ENCODE data around the gene ATP8B4. TPM values are rescaled to one million over a fixed set of nuclear protein-coding genes. Genes with fewer than 3 reads are reported as not detected.
"Not testable (repeated sequence)": the region's sequence is repeated elsewhere in the genome, so short reads cannot be mapped to it uniquely, and the experiment has no call there.

Gene ATP8B4
- total and polyA plus RNA-seq, 2 donors (not counting 1 experiment from before 2014, with no cell fraction given) = 3.5 to 19.5 TPM

- Histone ChIP-seq H4K20me1 (ENCODE audit: control insufficient read depth, extremely low read depth, insufficient read depth, low read length) (no peaks in the 10 kb centered on the region), H3K4me2 (ENCODE audit: extremely low read depth, insufficient read depth, low read length) (no peak overlapping the region), H3K27me3 (ENCODE audit: control insufficient read depth, insufficient read depth, low read length) (no peaks in the 10 kb centered on the region), H3K9ac (ENCODE audit: insufficient read depth, low read length) (no peak overlapping the region), H3K27ac (ENCODE audit: insufficient read depth, low read length) (no peak overlapping the region), H3K79me2 (ENCODE audit: control insufficient read depth, insufficient read depth, low read length) (no peaks in the 10 kb centered on the region), H3K4me1 (ENCODE audit: control insufficient read depth, extremely low read depth, insufficient read depth, low read length) (no peaks in the 10 kb centered on the region), H3K36me3 (ENCODE audit: control insufficient read depth, insufficient read depth, low read length) (no peaks in the 10 kb centered on the region), H2AFZ (ENCODE audit: low read length) (no peak overlapping the region), H3K9me3 (ENCODE audit: control insufficient read depth, insufficient read depth, low read depth, low read length) (no peaks in the 10 kb centered on the region), H3K4me3 (replicated peaks in 1 of 4; ENCODE audit: control extremely low read depth in 1 of 4, insufficient read depth in 1 of 4, low read depth in 3 of 4, low read length in 4 of 4) (no peak overlapping the region)
- no peak for DNase-seq (ENCODE audit: low read depth in 2 of 2)
- no peak for TF ChIP-seq EZH2 (IDR thresholded peaks at IDR 0.05; ENCODE audit: low read length, missing control alignments)
- no peak for TF ChIP-seq CTCF (conservative IDR thresholded peaks at IDR 0.05 in 1 of 2, IDR thresholded peaks at IDR 0.05 in 1 of 2; ENCODE audit: low read depth in 1 of 2, low read length in 2 of 2)
Measured at GRCh38 chr15:50100486-50100885, 18.5 kb downstream of the ATP8B4 start.

- no peaks in the 10 kb centered on the region for H3K79me2 ChIP-seq (ENCODE audit: control insufficient read depth, insufficient read depth, low read length)
- DNase-seq (ENCODE audit: low read depth in 2 of 2) = no peak
- H4K20me1 ChIP-seq (ENCODE audit: control insufficient read depth, extremely low read depth, insufficient read depth, low read length) = no peaks in the 10 kb centered on the region
- TF ChIP-seq CTCF (conservative IDR thresholded peaks at IDR 0.05 in 1 of 2, IDR thresholded peaks at IDR 0.05 in 1 of 2; ENCODE audit: low read depth in 1 of 2, low read length in 2 of 2) (no peak), EZH2 (IDR thresholded peaks at IDR 0.05; ENCODE audit: low read length, missing control alignments) (no peak)
- no peak overlapping the region for H3K4me2 ChIP-seq (ENCODE audit: extremely low read depth, insufficient read depth, low read length)
- no peaks in the 10 kb centered on the region for H3K27me3 ChIP-seq (ENCODE audit: control insufficient read depth, insufficient read depth, low read length)
- H2AFZ ChIP-seq (ENCODE audit: low read length) = no peak overlapping the region
- no peak overlapping the region for H3K9ac ChIP-seq (ENCODE audit: insufficient read depth, low read length)
- no peaks in the 10 kb centered on the region for H3K36me3 ChIP-seq (ENCODE audit: control insufficient read depth, insufficient read depth, low read length)
- no peak overlapping the region for H3K4me3 ChIP-seq (replicated peaks in 1 of 4; ENCODE audit: control extremely low read depth in 1 of 4, insufficient read depth in 1 of 4, low read depth in 3 of 4, low read length in 4 of 4)
- H3K9me3 ChIP-seq (ENCODE audit: control insufficient read depth, insufficient read depth, low read depth, low read length) = no peaks in the 10 kb centered on the region
- H3K4me1 ChIP-seq (ENCODE audit: control insufficient read depth, extremely low read depth, insufficient read depth, low read length) = no peaks in the 10 kb centered on the region
- H3K27ac ChIP-seq (ENCODE audit: insufficient read depth, low read length) = no peak overlapping the region
Measured at GRCh38 chr15:50098545-50098944, 20.5 kb downstream of the ATP8B4 start.

GRCh38 chr15:50095938-50096821, 22.9 kb downstream of the ATP8B4 start:
- H3K27me3 ChIP-seq (ENCODE audit: control insufficient read depth, insufficient read depth, low read length) = no peaks in the 10 kb centered on the region
- H3K36me3 ChIP-seq (ENCODE audit: control insufficient read depth, insufficient read depth, low read length) = no peaks in the 10 kb centered on the region
- H4K20me1 ChIP-seq (ENCODE audit: control insufficient read depth, extremely low read depth, insufficient read depth, low read length) = no peaks in the 10 kb centered on the region
- no peaks in the 10 kb centered on the region for H3K9me3 ChIP-seq (ENCODE audit: control insufficient read depth, insufficient read depth, low read depth, low read length)
- H3K4me1 ChIP-seq (ENCODE audit: control insufficient read depth, extremely low read depth, insufficient read depth, low read length) = no peaks in the 10 kb centered on the region
- DNase-seq (ENCODE audit: low read depth in 2 of 2) = no peak
- no peak overlapping the region for H2AFZ ChIP-seq (ENCODE audit: low read length)
- TF ChIP-seq EZH2 (IDR thresholded peaks at IDR 0.05; ENCODE audit: low read length, missing control alignments) (no peak), CTCF (conservative IDR thresholded peaks at IDR 0.05 in 1 of 2, IDR thresholded peaks at IDR 0.05 in 1 of 2; ENCODE audit: low read depth in 1 of 2, low read length in 2 of 2) (no peak)
- H3K27ac ChIP-seq (ENCODE audit: insufficient read depth, low read length) = no peak overlapping the region
- H3K9ac ChIP-seq (ENCODE audit: insufficient read depth, low read length) = no peak overlapping the region
- H3K79me2 ChIP-seq (ENCODE audit: control insufficient read depth, insufficient read depth, low read length) = no peaks in the 10 kb centered on the region
- H3K4me3 ChIP-seq (replicated peaks in 1 of 4; ENCODE audit: control extremely low read depth in 1 of 4, insufficient read depth in 1 of 4, low read depth in 3 of 4, low read length in 4 of 4) = no peak overlapping the region
- no peak overlapping the region for H3K4me2 ChIP-seq (ENCODE audit: extremely low read depth, insufficient read depth, low read length)

GRCh38 chr15:50089386-50089785, 29.6 kb downstream of the ATP8B4 start:
- not testable (repeated sequence) for H3K4me2 ChIP-seq (ENCODE audit: extremely low read depth, insufficient read depth, low read length); H2AFZ ChIP-seq (ENCODE audit: low read length); H3K27ac ChIP-seq (ENCODE audit: insufficient read depth, low read length); H3K4me3 ChIP-seq (replicated peaks in 1 of 4; ENCODE audit: control extremely low read depth in 1 of 4, insufficient read depth in 1 of 4, low read depth in 3 of 4, low read length in 4 of 4); H3K9me3 ChIP-seq (ENCODE audit: control insufficient read depth, insufficient read depth, low read depth, low read length); H3K4me1 ChIP-seq (ENCODE audit: control insufficient read depth, extremely low read depth, insufficient read depth, low read length); H3K27me3 ChIP-seq (ENCODE audit: control insufficient read depth, insufficient read depth, low read length); H3K9ac ChIP-seq (ENCODE audit: insufficient read depth, low read length); H3K36me3 ChIP-seq (ENCODE audit: control insufficient read depth, insufficient read depth, low read length); H4K20me1 ChIP-seq (ENCODE audit: control insufficient read depth, extremely low read depth, insufficient read depth, low read length); DNase-seq (ENCODE audit: low read depth in 2 of 2); H3K79me2 ChIP-seq (ENCODE audit: control insufficient read depth, insufficient read depth, low read length)
